ENCODE data around the gene ARL3. TPM values are rescaled to one million over a fixed set of nuclear protein-coding genes. Genes with fewer than 3 reads are reported as not detected.
A peak's percentile ranks its signal among the peaks of the same experiment; 100 is the strongest.

Gene ARL3
- total RNA-seq, 1 donor from 2014 or later: 18.2 TPM

- Histone ChIP-seq H3K9ac (ENCODE audit: low read length) (no peak overlapping the region), H3K27ac (ENCODE audit: low read depth, low read length) (no peak overlapping the region), H2AFZ (ENCODE audit: low read depth, low read length) (no peak overlapping the region), H3K4me1 (ENCODE audit: insufficient read depth, low read length) (peaks cover 13% of the 10 kb centered on the region), H3K4me2 (ENCODE audit: low read length) (no peak overlapping the region), H3K79me2 (ENCODE audit: insufficient read depth, low read length) (peaks cover 13% of the 10 kb centered on the region), H4K20me1 (ENCODE audit: insufficient read depth, low read length) (peaks cover 3% of the 10 kb centered on the region), H3K27me3 (ENCODE audit: insufficient read depth, low read length) (no peaks in the 10 kb centered on the region), H3K9me3 (ENCODE audit: insufficient read depth, low read depth, low read length) (no peaks in the 10 kb centered on the region), H3K4me3 (ENCODE audit: insufficient read depth, low read depth, low read length) (no peak overlapping the region), H3K36me3 (ENCODE audit: insufficient read depth, low read length) (peaks cover 5% of the 10 kb centered on the region)
- Mint-ChIP-seq H3K4me3 (ENCODE audit: unreplicated experiment) (no peak overlapping the region), H3K27me3 (ENCODE audit: low read depth, unreplicated experiment) (no peaks in the 10 kb centered on the region), H3K9me3 (ENCODE audit: unreplicated experiment) (no peaks in the 10 kb centered on the region), H3K36me3 (ENCODE audit: low read depth, unreplicated experiment) (peaks cover 13% of the 10 kb centered on the region), H3K4me1 (ENCODE audit: low read depth, unreplicated experiment) (peaks cover 27% of the 10 kb centered on the region), H3K27ac (ENCODE audit: unreplicated experiment) (no peak overlapping the region)
- TF ChIP-seq EZH2 (IDR thresholded peaks at IDR 0.05; ENCODE audit: insufficient read depth, low read length) (no peak), CTCF (IDR thresholded peaks at IDR 0.05; ENCODE audit: insufficient read depth, low read depth, low read length) (no peak)
- no peak for DNase-seq (ENCODE audit: low read depth)
- FAIRE-seq: no peak
Measured at GRCh38 chr10:102701796-102702195, 12.4 kb downstream of the ARL3 start.

- Histone ChIP-seq H3K79me2 (ENCODE audit: insufficient read depth, low read length) (peaks cover 9% of the 10 kb centered on the region), H3K9me3 (ENCODE audit: insufficient read depth, low read depth, low read length) (no peaks in the 10 kb centered on the region), H3K27ac (ENCODE audit: low read depth, low read length) (no peak overlapping the region), H2AFZ (ENCODE audit: low read depth, low read length) (no peak overlapping the region), H3K36me3 (ENCODE audit: insufficient read depth, low read length) (peaks cover 5% of the 10 kb centered on the region), H3K27me3 (ENCODE audit: insufficient read depth, low read length) (no peaks in the 10 kb centered on the region), H3K4me3 (ENCODE audit: insufficient read depth, low read depth, low read length) (no peak overlapping the region), H3K9ac (ENCODE audit: low read length) (no peak overlapping the region), H3K4me1 (ENCODE audit: insufficient read depth, low read length) (peaks cover 13% of the 10 kb centered on the region), H4K20me1 (ENCODE audit: insufficient read depth, low read length) (peaks cover 3% of the 10 kb centered on the region), H3K4me2 (ENCODE audit: low read length) (no peak overlapping the region)
- FAIRE-seq: no peak
- Mint-ChIP-seq H3K4me1 (ENCODE audit: low read depth, unreplicated experiment) (peaks cover 25% of the 10 kb centered on the region), H3K36me3 (ENCODE audit: low read depth, unreplicated experiment) (peaks cover 17% of the 10 kb centered on the region), H3K27me3 (ENCODE audit: low read depth, unreplicated experiment) (no peaks in the 10 kb centered on the region), H3K27ac (ENCODE audit: unreplicated experiment) (no peak overlapping the region), H3K4me3 (ENCODE audit: unreplicated experiment) (no peak overlapping the region), H3K9me3 (ENCODE audit: unreplicated experiment) (no peaks in the 10 kb centered on the region)
- DNase-seq (ENCODE audit: low read depth): no peak
- no peak for TF ChIP-seq EZH2 (IDR thresholded peaks at IDR 0.05; ENCODE audit: insufficient read depth, low read length)
- no peak for TF ChIP-seq CTCF (IDR thresholded peaks at IDR 0.05; ENCODE audit: insufficient read depth, low read depth, low read length)
Measured at GRCh38 chr10:102701272-102701671, 12.9 kb downstream of the ARL3 start.

- peak overlapping the region; percentile 28 for H3K4me3 Mint-ChIP-seq (ENCODE audit: unreplicated experiment)
- FAIRE-seq: no peak
Measured at GRCh38 chr10:102698894-102699293, 15.3 kb downstream of the ARL3 start.

More at GRCh38 chr10:102698894-102699293, 15.3 kb downstream of the ARL3 start:
- no peaks in the 10 kb centered on the region for H3K9me3 ChIP-seq (ENCODE audit: insufficient read depth, low read depth, low read length)
- H3K27me3 ChIP-seq (ENCODE audit: insufficient read depth, low read length): no peaks in the 10 kb centered on the region
- peaks cover 5% of the 10 kb centered on the region for H3K36me3 ChIP-seq (ENCODE audit: insufficient read depth, low read length)
- TF ChIP-seq EZH2 (IDR thresholded peaks at IDR 0.05; ENCODE audit: insufficient read depth, low read length) (no peak), CTCF (IDR thresholded peaks at IDR 0.05; ENCODE audit: insufficient read depth, low read depth, low read length) (no peak)
- no peak overlapping the region for H2AFZ ChIP-seq (ENCODE audit: low read depth, low read length)
- DNase-seq (ENCODE audit: low read depth): no peak
- H3K27me3 Mint-ChIP-seq (ENCODE audit: low read depth, unreplicated experiment): no peaks in the 10 kb centered on the region
- no peaks in the 10 kb centered on the region for H3K79me2 ChIP-seq (ENCODE audit: insufficient read depth, low read length)
- H3K4me3 ChIP-seq (ENCODE audit: insufficient read depth, low read depth, low read length): no peak overlapping the region
- no peak overlapping the region for H3K27ac ChIP-seq (ENCODE audit: low read depth, low read length)
- H3K9ac ChIP-seq (ENCODE audit: low read length): no peak overlapping the region
- peaks cover 3% of the 10 kb centered on the region for H4K20me1 ChIP-seq (ENCODE audit: insufficient read depth, low read length)
- no peak overlapping the region for H3K4me2 ChIP-seq (ENCODE audit: low read length)
- H3K4me1 Mint-ChIP-seq (ENCODE audit: low read depth, unreplicated experiment): peaks cover 12% of the 10 kb centered on the region
- H3K9me3 Mint-ChIP-seq (ENCODE audit: unreplicated experiment): no peaks in the 10 kb centered on the region
- H3K27ac Mint-ChIP-seq (ENCODE audit: unreplicated experiment): no peak overlapping the region
- H3K36me3 Mint-ChIP-seq (ENCODE audit: low read depth, unreplicated experiment): peaks cover 20% of the 10 kb centered on the region
- no peaks in the 10 kb centered on the region for H3K4me1 ChIP-seq (ENCODE audit: insufficient read depth, low read length)

Measured in astrocyte (in vitro differentiated cells and primary cell).